Liver (tissue), 9 donors: ENCODE measurements around the gene AARSD1. TPM values are rescaled to one million over a fixed set of nuclear protein-coding genes. Genes with fewer than 3 reads are reported as not detected.

ENCODE experiments used
- DNase-seq: peaks from one replicate; pipeline ENCODE4 v3.0.0-alpha.2; 2017; ENCODE audit warnings: low spot score
- H3K27ac ChIP-seq, 2 donors: one replicate each; pipeline ENCODE4 v1.7.0; 2013; ENCODE audit warnings: inconsistent platforms in 2 of 2, low read length in 2 of 2, control low read depth in 1 of 2, low read depth in 1 of 2, mild to moderate bottlenecking in 1 of 2
- H3K27me3 ChIP-seq, 4 donors: one replicate each; pipeline versions ENCODE4 v1.6.1 to v1.7.0; 2013; ENCODE audit warnings: low read length in 3 of 4, inconsistent platforms in 1 of 4, mild to moderate bottlenecking in 1 of 4, moderate library complexity in 1 of 4; ENCODE audit not compliant: control insufficient read depth in 4 of 4, insufficient read depth in 4 of 4
- H3K36me3 ChIP-seq, 4 donors: one replicate each; pipeline versions ENCODE4 v1.6.1 to v1.7.0; 2013; ENCODE audit warnings: low read length in 3 of 4, mild to moderate bottlenecking in 3 of 4, low read depth in 1 of 4, moderate library complexity in 1 of 4; ENCODE audit not compliant: control insufficient read depth in 4 of 4, insufficient read depth in 3 of 4
- H3K4me1 ChIP-seq, 4 donors: one replicate each; pipeline versions ENCODE4 v1.6.1 to v1.7.0; 2013; ENCODE audit warnings: low read length in 3 of 4, mild to moderate bottlenecking in 3 of 4, moderate library complexity in 1 of 4; ENCODE audit not compliant: control insufficient read depth in 4 of 4, insufficient read depth in 4 of 4
- H3K4me3 ChIP-seq, 3 donors: one replicate each; pipeline versions ENCODE4 v1.6.1 to v1.7.0; 2013; ENCODE audit warnings: low read length in 3 of 3, control low read depth in 1 of 3, low read depth in 1 of 3, mild to moderate bottlenecking in 1 of 3
- H3K9ac ChIP-seq, 2 donors: one replicate each; pipeline ENCODE4 v1.7.0; 2013; ENCODE audit warnings: low read length in 2 of 2, mild to moderate bottlenecking in 2 of 2, moderate library complexity in 2 of 2, control low read depth in 1 of 2, low read depth in 1 of 2
- H3K9me3 ChIP-seq, 4 donors: one replicate each; pipeline versions ENCODE4 v1.6.1 to v1.7.0; 2013; ENCODE audit warnings: low read length in 3 of 4; ENCODE audit not compliant: control insufficient read depth in 4 of 4
- ATF3 ChIP-seq: IDR thresholded peaks from 2 replicates; pipeline ENCODE4 v1.6.1; 2016; ENCODE audit warnings: antibody characterized with exemption
- CTCF ChIP-seq: fragments of 150-350 bp; IDR thresholded peaks from 2 replicates; pipeline ENCODE4 v1.5.1; 2017; ENCODE audit warnings: improper control_type of control experiment, low read depth, low read length; ENCODE audit not compliant: missing input control
- EGR1 ChIP-seq, 2 donors: IDR thresholded peaks; 2 replicates each; pipeline ENCODE4 v1.6.1; 2016 to 2018; ENCODE audit warnings: antibody characterized with exemption in 2 of 2, low read depth in 2 of 2
- FOXA1 ChIP-seq: IDR thresholded peaks from 2 replicates; pipeline ENCODE4 v1.6.1; 2016; ENCODE audit warnings: antibody characterized with exemption
- FOXA2 ChIP-seq: IDR thresholded peaks from 2 replicates; pipeline ENCODE4 v1.6.1; 2016; ENCODE audit warnings: antibody characterized with exemption
- GABPA ChIP-seq, 2 donors: IDR thresholded peaks in 1 of 2; conservative IDR thresholded peaks in 1 of 2; 2 replicates each; pipeline ENCODE4 v1.6.1; 2016; ENCODE audit warnings: antibody characterized with exemption in 2 of 2, mild to moderate bottlenecking in 1 of 2, moderate library complexity in 1 of 2
- HNF4A ChIP-seq, 2 donors: conservative IDR thresholded peaks; 2 replicates each; pipeline ENCODE4 v1.6.1; 2016; ENCODE audit warnings: antibody characterized with exemption in 2 of 2, mild to moderate bottlenecking in 2 of 2
- HNF4G ChIP-seq: IDR thresholded peaks from 2 replicates; pipeline ENCODE4 v1.6.1; 2016; ENCODE audit warnings: antibody characterized with exemption
- JUND ChIP-seq, 2 donors: IDR thresholded peaks; 2 replicates each; pipeline ENCODE4 v1.6.1; 2016; ENCODE audit warnings: antibody characterized with exemption in 2 of 2
- MAX ChIP-seq: IDR thresholded peaks from 2 replicates; pipeline ENCODE4 v1.6.1; 2016; ENCODE audit warnings: antibody characterized with exemption
- NR2F2 ChIP-seq: IDR thresholded peaks from 2 replicates; pipeline ENCODE4 v1.6.1; 2016; ENCODE audit warnings: antibody characterized with exemption
- RAD21 ChIP-seq, 2 donors: IDR thresholded peaks; 2 replicates each; pipeline ENCODE4 v1.6.1; 2016; ENCODE audit warnings: antibody characterized with exemption in 2 of 2, mild to moderate bottlenecking in 2 of 2
- RXRA ChIP-seq, 2 donors: IDR thresholded peaks; 2 replicates each; pipeline ENCODE4 v1.6.1; 2017 to 2018; ENCODE audit warnings: antibody characterized with exemption in 2 of 2, mild to moderate bottlenecking in 1 of 2
- SP1 ChIP-seq: IDR thresholded peaks from 2 replicates; pipeline ENCODE4 v1.6.1; 2018; ENCODE audit warnings: antibody characterized with exemption, mild to moderate bottlenecking
- TAF1 ChIP-seq: conservative IDR thresholded peaks from 2 replicates; pipeline ENCODE4 v1.6.1; 2016; ENCODE audit warnings: antibody characterized with exemption, mild to moderate bottlenecking
- YY1 ChIP-seq: IDR thresholded peaks from 2 replicates; pipeline ENCODE4 v1.6.1; 2016; ENCODE audit warnings: antibody characterized with exemption, mild to moderate bottlenecking
- ZBTB33 ChIP-seq: IDR thresholded peaks from 2 replicates; pipeline ENCODE4 v1.6.1; 2016; ENCODE audit warnings: antibody characterized with exemption
- WGBS: extraction: QIAGEN DNeasy Blood & Tissue Kit; methylation state at CpG from one replicate; pipeline ENCODE4 v1.1.7; 2013; 5-methylcytosine and 5-hydroxymethylcytosine counted together
- polyA plus RNA-seq, 2 donors: library from polyadenylated mRNA; stranded (reverse) in 1 of 2; unstranded in 1 of 2; fragments of 200-250 nt in 1 of 2; fragments of >200 nt in 1 of 2; fragmentation: Nextera tagmentation in 1 of 2; extraction: Ambion mirVana in 1 of 2; gene quantifications; one replicate each; pipeline versions ENCODE4 v1.2.1 to v1.2.3, GENCODE V29; 2013 to 2015
- total RNA-seq, 2 donors: library from RNA; depleted of rRNA; stranded (reverse); fragments of >200 nt; gene quantifications; one replicate each; pipeline ENCODE4 v1.2.3, GENCODE V29; 2014
- donor health status: healthy.
- donor health status: healthy.
- donor health status: healthy.
- donor health status: healthy.
- donor health status: healthy.

The AARSD1 gene
- total and polyA plus RNA-seq, 4 donors: 8.2 to 25.2 (median 19.6) TPM

GRCh38 chr17:42908872-42909700, 55.2 kb downstream of the AARSD1 start:
- Histone ChIP-seq H3K4me3 (no peak overlapping the region), H3K27me3 (no peaks in the 10 kb centered on the region), H3K36me3 (peaks cover 3 to 66% (median 41%) of the 10 kb centered on the region in 4 donors), H3K27ac (no peak overlapping the region), H3K4me1 (peaks cover 0 to 30% (median 7%) of the 10 kb centered on the region in 4 donors), H3K9me3 (no peaks in the 10 kb centered on the region), H3K9ac (no peak overlapping the region)
- WGBS: 69% methylated on average over 7 of the region's 7 CpGs
- TF ChIP-seq ATF3: no peak
- TF ChIP-seq HNF4A (conservative IDR thresholded peaks at IDR 0.05): peak in 1 of 2 donors; percentile 6
- TF ChIP-seq CTCF: no peak
- no peak for DNase-seq

- WGBS: 61% methylated on average over 8 of the region's 8 CpGs
- Histone ChIP-seq H3K4me1 (peaks cover 0 to 34% (median 11%) of the 10 kb centered on the region in 4 donors), H3K27ac (no peak overlapping the region), H3K27me3 (no peaks in the 10 kb centered on the region), H3K9ac (no peak overlapping the region), H3K9me3 (no peaks in the 10 kb centered on the region), H3K4me3 (no peak overlapping the region), H3K36me3 (peaks cover 3 to 66% (median 35%) of the 10 kb centered on the region in 4 donors)
- no peak for DNase-seq
- no peak for TF ChIP-seq FOXA2
- no peak for TF ChIP-seq HNF4G
- no peak for TF ChIP-seq ATF3
- no peak for TF ChIP-seq HNF4A (conservative IDR thresholded peaks at IDR 0.05)
- no peak for TF ChIP-seq CTCF
- no peak for TF ChIP-seq ZBTB33
- TF ChIP-seq SP1: no peak
- TF ChIP-seq JUND (IDR thresholded peaks at IDR 0.05): no peak
- TF ChIP-seq EGR1 (IDR thresholded peaks at IDR 0.05; ENCODE audit: low read depth in 2 of 2): no peak
- TF ChIP-seq YY1: no peak
- no peak for TF ChIP-seq TAF1
- TF ChIP-seq RXRA (IDR thresholded peaks at IDR 0.05): no peak
- no peak for TF ChIP-seq FOXA1
- TF ChIP-seq MAX: no peak
- no peak for TF ChIP-seq NR2F2
- no peak for TF ChIP-seq GABPA (IDR thresholded peaks at IDR 0.05 in 1 of 2, conservative IDR thresholded peaks at IDR 0.05 in 1 of 2)
- no peak for TF ChIP-seq RAD21 (IDR thresholded peaks at IDR 0.05)
These were observed 57.3 kb downstream of the AARSD1 start for GRCh38 chr17:42906772-42907446.
